ENCODE results near the gene CYB561.

DNA sequence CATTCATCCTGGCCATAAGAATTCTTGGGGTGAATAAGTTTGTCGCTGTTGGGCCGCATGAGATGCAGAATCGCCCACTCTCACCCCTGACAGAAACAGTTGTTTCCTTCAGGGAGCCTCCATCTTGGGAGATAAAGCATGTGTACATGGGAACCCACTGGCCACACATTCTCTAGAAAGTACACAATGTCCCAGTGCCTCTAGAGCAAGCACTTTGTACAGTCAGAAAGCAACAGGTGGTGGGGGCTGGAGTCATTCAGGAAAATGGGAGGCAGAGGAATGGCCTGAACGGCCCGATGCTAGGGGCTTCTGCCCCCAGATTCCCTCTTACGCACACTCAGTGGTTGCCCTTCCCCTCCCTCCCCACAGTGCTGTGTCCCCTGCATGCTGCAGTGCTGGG is 46.8 kb upstream of the CYB561 start:
- TF ChIP-seq POLR2AphosphoS5 (IDR thresholded peaks at IDR 0.05) (no peak), CTCF (IDR thresholded peaks at IDR 0.05) (no peak), POLR2A (IDR thresholded peaks at IDR 0.05) (no peak)
